LNCaP clone FGC (cell line): Measurements from ENCODE around the gene STXBP4.

Source experiments
- DNase-seq: peaks from one replicate; pipeline ENCODE4 v3.0.0-alpha.2; 2011; ENCODE audit warnings: low read depth
- H3K4me3 ChIP-seq: 2 replicates; pipeline ENCODE4 v1.5.1; 2011; ENCODE audit warnings: mild to moderate bottlenecking, low read depth, low read length, control low read depth
- TF ChIP-seq, protein P1 (sequence below): IDR thresholded peaks from 2 replicates; pipeline ENCODE4 v1.5.1; 2012; ENCODE audit warnings: mild to moderate bottlenecking; ENCODE audit not compliant: control insufficient read depth, insufficient read depth; ENCODE audit errors: extremely low read depth

STXBP4 gene

DNA sequence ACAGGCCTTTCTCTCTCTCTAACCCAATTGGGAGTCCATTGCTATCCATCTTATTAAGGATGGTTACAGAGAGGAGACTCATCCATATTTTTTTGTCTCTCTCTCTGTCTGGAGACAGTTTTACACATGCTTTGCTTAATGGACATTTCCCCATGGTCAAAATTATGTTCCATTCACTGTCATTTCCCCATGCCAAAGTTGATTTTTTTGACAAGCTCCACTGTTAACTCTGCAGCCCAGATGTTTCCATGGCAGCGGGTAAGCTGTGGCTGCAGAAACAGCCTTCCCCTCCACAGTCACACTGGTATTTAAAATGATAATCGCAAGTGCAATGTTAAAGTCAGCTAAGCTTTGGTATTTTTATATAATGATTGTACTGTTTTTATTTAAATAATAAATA is 232.3 kb downstream of the STXBP4 start:
- no peak overlapping the region for H3K4me3 ChIP-seq
- DNase-seq = no peak
- TF ChIP-seq, protein P1, sequence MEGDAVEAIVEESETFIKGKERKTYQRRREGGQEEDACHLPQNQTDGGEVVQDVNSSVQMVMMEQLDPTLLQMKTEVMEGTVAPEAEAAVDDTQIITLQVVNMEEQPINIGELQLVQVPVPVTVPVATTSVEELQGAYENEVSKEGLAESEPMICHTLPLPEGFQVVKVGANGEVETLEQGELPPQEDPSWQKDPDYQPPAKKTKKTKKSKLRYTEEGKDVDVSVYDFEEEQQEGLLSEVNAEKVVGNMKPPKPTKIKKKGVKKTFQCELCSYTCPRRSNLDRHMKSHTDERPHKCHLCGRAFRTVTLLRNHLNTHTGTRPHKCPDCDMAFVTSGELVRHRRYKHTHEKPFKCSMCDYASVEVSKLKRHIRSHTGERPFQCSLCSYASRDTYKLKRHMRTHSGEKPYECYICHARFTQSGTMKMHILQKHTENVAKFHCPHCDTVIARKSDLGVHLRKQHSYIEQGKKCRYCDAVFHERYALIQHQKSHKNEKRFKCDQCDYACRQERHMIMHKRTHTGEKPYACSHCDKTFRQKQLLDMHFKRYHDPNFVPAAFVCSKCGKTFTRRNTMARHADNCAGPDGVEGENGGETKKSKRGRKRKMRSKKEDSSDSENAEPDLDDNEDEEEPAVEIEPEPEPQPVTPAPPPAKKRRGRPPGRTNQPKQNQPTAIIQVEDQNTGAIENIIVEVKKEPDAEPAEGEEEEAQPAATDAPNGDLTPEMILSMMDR = no peak

DNA sequence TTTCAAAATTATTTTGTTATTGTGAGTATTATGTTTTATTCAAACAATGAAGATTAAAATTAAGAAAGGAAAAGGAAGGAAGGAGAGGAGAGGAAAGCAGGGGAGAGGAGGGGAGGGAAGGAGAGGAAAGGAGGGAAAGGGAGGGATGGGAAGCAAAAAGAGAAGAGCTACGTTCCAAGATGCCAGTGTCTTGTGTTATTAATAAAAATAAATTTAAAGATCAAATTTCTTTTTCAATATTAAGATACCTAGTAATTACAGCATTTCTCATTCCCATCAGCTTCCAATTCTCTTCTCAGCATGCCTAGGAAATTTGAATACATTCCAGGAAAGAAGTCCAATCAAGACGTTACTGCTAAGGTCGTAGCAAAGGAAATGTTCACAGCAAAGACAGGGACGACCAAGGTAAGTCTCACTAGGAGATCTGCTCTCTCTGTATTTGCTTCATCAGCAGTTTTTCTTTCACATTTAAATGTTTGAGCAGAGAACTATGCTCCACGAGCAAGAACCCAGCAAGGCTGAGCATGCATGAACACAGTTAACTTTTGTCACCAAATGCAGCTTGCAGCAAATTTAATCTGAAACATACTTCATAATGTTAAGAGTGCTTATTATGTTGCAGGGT is 232.9 kb downstream of the STXBP4 start:
- TF ChIP-seq, protein P1 = no peak
- no peak overlapping the region for H3K4me3 ChIP-seq
- DNase-seq = no peak

DNA sequence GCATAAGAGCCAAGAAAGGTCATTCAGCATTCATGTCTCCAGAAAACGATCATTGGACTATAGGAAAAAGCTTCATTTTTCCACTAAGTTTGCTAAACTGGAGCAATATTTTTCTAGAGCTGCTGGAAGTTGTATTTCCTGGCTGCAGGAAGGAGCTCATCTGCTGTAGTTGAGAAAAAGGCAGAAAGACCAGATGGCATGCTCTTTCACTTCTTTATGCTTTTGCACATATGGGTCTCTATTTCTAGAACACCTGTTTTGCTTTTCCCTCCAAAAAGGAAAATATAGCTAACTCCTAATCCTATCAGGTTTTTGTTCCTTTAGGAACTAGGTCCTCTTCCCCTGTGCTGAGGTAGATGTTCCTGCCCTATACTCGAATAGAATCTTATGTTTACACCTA is 234.3 kb downstream of the STXBP4 start:
- no peak for DNase-seq
- TF ChIP-seq, protein P1 = no peak
- no peak overlapping the region for H3K4me3 ChIP-seq

DNA sequence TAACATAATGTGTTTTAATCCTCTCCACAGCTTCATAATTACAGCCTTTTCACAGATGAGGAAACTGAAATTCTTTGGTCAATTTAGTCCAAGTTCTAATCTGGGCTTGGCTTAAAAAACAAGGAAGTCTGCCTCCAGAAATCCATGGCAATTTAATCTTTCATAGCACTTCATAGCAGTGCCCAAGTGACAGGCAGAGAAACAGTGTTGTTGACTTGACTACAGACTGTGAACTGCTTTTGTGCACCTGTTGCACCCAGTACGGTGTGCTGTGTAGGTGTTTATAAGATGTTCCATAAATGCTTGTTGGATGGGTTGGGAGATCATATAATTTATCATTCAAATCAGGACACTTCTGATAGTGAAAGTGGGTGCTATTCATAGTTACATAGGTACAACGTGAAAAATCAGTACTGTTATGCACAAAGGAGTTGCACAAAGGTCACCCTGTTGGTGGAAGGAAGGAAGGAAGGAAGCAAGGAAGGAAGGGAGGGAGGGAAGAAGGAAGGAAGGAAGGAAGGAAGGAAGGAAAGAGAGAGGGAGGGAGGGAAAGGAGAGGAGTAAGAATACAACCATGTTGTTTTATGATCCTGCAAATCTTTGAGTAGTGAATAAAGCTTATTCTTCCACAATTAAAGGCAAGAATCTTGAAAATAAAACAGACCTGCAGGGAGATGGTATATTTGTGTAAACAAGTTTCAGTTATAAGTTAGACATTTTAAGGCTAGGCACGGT is 239.7 kb downstream of the STXBP4 start:
- TF ChIP-seq, protein P1 = no peak
- H3K4me3 ChIP-seq = no peak overlapping the region
- no peak for DNase-seq

DNA sequence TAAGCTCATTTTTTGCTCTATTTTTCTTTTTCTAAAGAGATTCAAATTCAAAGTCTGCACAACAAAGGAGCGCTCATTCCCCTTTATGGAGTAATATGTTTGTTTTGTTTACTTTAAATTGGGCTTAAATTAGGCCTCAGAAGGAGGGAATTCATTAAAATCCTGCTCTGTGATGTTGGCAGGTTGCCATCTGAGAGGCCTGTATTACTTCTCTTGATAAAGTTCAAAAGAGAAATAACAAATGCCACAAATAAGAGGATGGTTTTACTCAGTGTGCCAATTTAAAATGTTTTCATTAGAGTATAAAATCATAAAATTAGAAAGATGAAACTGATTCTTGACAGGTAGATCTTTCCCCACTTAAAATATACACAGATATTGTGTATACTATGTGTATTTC is 241.7 kb downstream of the STXBP4 start:
- DNase-seq = no peak
- H3K4me3 ChIP-seq = no peak overlapping the region
- TF ChIP-seq, protein P1 = no peak

DNA sequence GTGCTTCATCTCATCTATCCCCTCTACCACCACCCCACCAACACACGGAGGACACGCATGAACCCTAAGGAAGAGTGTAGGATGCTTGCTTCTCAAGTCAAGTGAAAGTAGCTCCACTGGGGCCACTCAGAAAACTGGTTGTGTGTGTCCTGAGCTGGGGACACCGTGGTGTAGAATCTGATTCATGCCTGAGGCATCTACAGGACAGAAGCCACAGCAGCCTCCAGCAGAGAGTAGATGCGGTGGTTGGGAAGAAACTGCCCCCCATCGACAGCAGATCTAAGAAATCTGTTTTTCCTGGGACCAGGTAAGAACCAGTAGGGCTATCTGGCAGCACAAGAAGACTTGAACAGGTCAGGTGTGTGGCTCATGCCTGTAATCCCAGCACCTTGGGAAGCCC is 244.3 kb downstream of the STXBP4 start:
- TF ChIP-seq, protein P1 = no peak
- no peak for DNase-seq
- H3K4me3 ChIP-seq = no peak overlapping the region
